Bronchial epithelial cell (primary cell): ENCODE measurements around the gene GGCT. TPM values are rescaled to one million over a fixed set of nuclear protein-coding genes. Genes with fewer than 3 reads are reported as not detected.

Source experiments
- DNase-seq: peaks from one replicate; pipeline ENCODE4 v3.0.0-alpha.2; 2010; ENCODE audit warnings: low read depth
- FAIRE-seq: peaks from 2 replicates; lab custom pipeline; 2011; peaks lifted over from hg19 to GRCh38; lab: Jason Lieb, UNC
- H3K27me3 ChIP-seq: 2 replicates; pipeline ENCODE4 v1.5.1; 2011; ENCODE audit warnings: low read length; ENCODE audit not compliant: control insufficient read depth, insufficient read depth
- H3K36me3 ChIP-seq: 2 replicates; pipeline ENCODE4 v1.5.1; 2011; ENCODE audit warnings: low read length; ENCODE audit not compliant: control insufficient read depth, insufficient read depth
- H3K4me3 ChIP-seq: 2 replicates; pipeline ENCODE4 v1.5.1; 2011; ENCODE audit warnings: mild to moderate bottlenecking, low read depth, low read length, control low read depth
- CTCF ChIP-seq: IDR thresholded peaks from 2 replicates; pipeline ENCODE4 v1.5.1; 2011; ENCODE audit warnings: mild to moderate bottlenecking, moderate library complexity, low read length, control low read depth, inconsistent platforms; ENCODE audit not compliant: insufficient read depth, severe bottlenecking
- total RNA-seq: library from RNA; depleted of rRNA; stranded (reverse); fragments of >200 nt; gene quantifications from 2 replicates; pipeline ENCODE4 v1.2.1, GENCODE V29; 2014

The GGCT gene
- 57.9 and 67.8 TPM in 2 replicates for total RNA-seq

- no peak for FAIRE-seq
- H3K36me3 ChIP-seq: no peaks in the 10 kb centered on the region
- peak within 1 kb of the TSS; percentile 97 for H3K4me3 ChIP-seq
- H3K27me3 ChIP-seq: no peaks in the 10 kb centered on the region
- peak; percentile 96 for DNase-seq
- no peak for TF ChIP-seq CTCF
Measured at GRCh38 chr7:30504301-30505173, at the start of gene GGCT. TSS of gene GGCT (minus strand) at chr7:30504829. CDS start at chr7:30504709, 120 bp downstream.

- Histone ChIP-seq H3K36me3 (peaks cover 2% of the 10 kb centered on the region), H3K27me3 (no peaks in the 10 kb centered on the region), H3K4me3 (no peak overlapping the region)
- FAIRE-seq (no peak), DNase-seq (no peak)
- TF ChIP-seq CTCF: no peak
Measured at GRCh38 chr7:30553546-30553945, 48.9 kb upstream of the GGCT start.

DNA sequence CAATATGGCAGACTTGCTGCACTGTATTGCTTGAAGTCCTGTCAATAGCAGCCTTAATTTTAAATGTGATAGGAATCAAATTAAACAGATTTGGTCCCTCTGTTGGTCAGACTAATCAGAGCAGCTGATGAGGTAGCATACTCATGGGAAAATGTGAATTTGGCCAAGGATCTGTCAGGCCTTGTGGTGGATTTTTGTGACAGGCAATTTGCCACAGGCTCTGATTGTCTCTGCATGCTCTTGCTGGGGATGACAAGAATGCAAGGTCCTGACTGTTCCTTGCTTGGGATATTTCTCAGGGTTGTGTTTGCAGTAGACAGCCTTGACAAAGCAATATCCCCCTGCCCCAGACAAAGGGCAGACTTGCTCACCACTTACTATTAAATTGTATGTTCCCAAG lies 48.5 kb upstream of the GGCT start:
- FAIRE-seq (no peak), DNase-seq (no peak)
- Histone ChIP-seq H3K36me3 (peaks cover 2% of the 10 kb centered on the region), H3K4me3 (no peak overlapping the region), H3K27me3 (no peaks in the 10 kb centered on the region)
- no peak for TF ChIP-seq CTCF

DNA sequence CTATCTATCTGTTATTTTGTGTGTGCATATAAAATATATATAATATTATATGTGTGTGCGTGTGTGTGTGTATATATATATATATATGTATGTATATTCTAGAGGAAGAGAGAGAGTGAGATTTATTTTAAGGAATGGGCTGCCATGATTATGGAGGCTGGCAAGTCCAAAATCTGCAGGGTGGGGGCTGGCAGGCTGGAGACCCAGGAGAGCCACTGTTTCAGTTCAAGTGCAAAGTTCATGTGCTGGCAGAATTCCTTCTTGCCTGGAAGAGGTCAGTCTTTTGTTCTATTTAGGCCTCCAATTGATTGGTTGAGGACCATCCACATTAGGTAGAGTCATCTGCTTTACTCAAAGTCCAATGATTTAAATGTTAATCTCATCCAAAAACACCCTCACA lies 47.7 kb upstream of the GGCT start:
- DNase-seq (no peak), FAIRE-seq (no peak)
- H3K36me3 ChIP-seq: no peaks in the 10 kb centered on the region
- no peak overlapping the region for H3K4me3 ChIP-seq
- H3K27me3 ChIP-seq: no peaks in the 10 kb centered on the region
- TF ChIP-seq CTCF: no peak

DNA sequence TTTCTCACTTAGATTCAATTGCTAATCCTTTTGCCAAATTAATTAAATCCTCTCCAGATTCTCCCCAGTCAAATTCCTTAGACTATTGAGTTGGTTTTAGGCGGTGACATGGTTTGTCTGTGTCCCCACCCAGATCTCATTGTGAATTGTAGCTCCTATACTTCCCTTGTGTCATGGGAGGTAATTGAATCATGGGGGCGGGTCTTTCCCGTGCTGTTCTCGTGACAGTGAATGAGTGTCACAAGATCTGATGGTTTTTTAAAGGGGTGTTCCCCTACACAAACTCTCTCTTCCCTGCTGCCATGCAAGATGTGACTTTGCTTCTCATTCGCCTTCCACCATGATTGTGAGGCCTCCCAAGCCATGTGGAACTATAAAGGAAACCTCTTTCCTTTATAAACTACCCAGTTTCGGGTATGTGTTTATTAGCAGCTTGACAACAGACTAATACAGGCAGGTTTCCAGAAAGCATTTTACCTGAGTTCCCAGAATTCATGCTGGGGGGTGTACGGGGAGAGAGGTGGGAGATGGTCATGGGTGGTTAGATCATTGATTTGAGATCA lies 45.4 kb upstream of the GGCT start:
- DNase-seq (peak; percentile 76), FAIRE-seq (no peak)
- no peak for TF ChIP-seq CTCF
- no peaks in the 10 kb centered on the region for H3K36me3 ChIP-seq
- H3K4me3 ChIP-seq: no peak overlapping the region
- H3K27me3 ChIP-seq: no peaks in the 10 kb centered on the region
